K562 (cell line): ENCODE data around the gene SLC8A1. TPM values are rescaled to one million over a fixed set of nuclear protein-coding genes. Genes with fewer than 3 reads are reported as not detected.

ENCODE experiments used
- ATAC-seq: fragments of 200-7000 bp; cut with Tn5 transposase; 3 replicates; pipeline ENCODE4 v1.9.1; 2020; ENCODE audit warnings: moderate library complexity
- BruUV-seq: library from RNA; stranded (reverse); fragments of 400-500 nt; replicated peaks from 2 replicates; lab custom pipeline; 2021; lab: Mats Ljungman, UMichigan
- CTCF ChIA-PET: fragments of 300-600 bp; formaldehyde crosslinking; extraction: SDS; loops from one replicate; lab custom pipeline; 2021; ENCODE audit warnings: low intra/inter-chr PET ratio; lab: Yijun Ruan, JAX
- POLR2A ChIA-PET: fragments of 300-600, 350-650 bp; sonication (Branson Sonifier 250); formaldehyde crosslinking; extraction: SDS; loops from one replicate; lab custom pipeline; 2021; ENCODE audit warnings: antibody characterized with exemption, inconsistent platforms; lab: Yijun Ruan, JAX
- DNase-seq, 4 experiments: peaks; one replicate each; pipeline versions ENCODE4 v3.0.0 to v3.0.0-alpha.2; 2011 to 2018; ENCODE audit warnings: low spot score in 3 of 4, mixed read lengths in 3 of 4; ENCODE audit errors: extremely low read depth in 1 of 4
- FAIRE-seq: peaks from 2 replicates; lab custom pipeline; 2011; peaks lifted over from hg19 to GRCh38; lab: Jason Lieb, UNC
- H2AFZ ChIP-seq: 2 replicates; pipeline ENCODE4 v1.6.0; 2011; ENCODE audit warnings: low read depth, low read length, control low read depth, inconsistent platforms
- H3K27ac ChIP-seq: fragments of 200-600 bp; 3 replicates; pipeline ENCODE4 v1.8.0; 2011; ENCODE audit warnings: low read depth, mild to moderate bottlenecking, control low read depth, inconsistent platforms, low read length, moderate library complexity, mixed read lengths; ENCODE audit errors: extremely low read depth
- H3K27me3 ChIP-seq, 2 experiments: fragments of 300-600 bp in 1 of 2; 2 replicates in 1 of 2; 3 replicates in 1 of 2; pipeline versions ENCODE4 v1.6.0 to v1.8.0; 2011; ENCODE audit warnings: inconsistent platforms in 2 of 2, low read length in 2 of 2, mild to moderate bottlenecking in 1 of 2, mixed read lengths in 1 of 2, moderate library complexity in 1 of 2; ENCODE audit not compliant: control insufficient read depth in 2 of 2, insufficient read depth in 2 of 2
- H3K36me3 ChIP-seq: fragments of 300-600 bp; 3 replicates; pipeline ENCODE4 v1.8.0; 2011; ENCODE audit warnings: mild to moderate bottlenecking, low read length, inconsistent platforms; ENCODE audit not compliant: control insufficient read depth, insufficient read depth
- H3K4me1 ChIP-seq, 2 experiments: fragments of 200-600 bp in 1 of 2; replicated peaks in 1 of 2; 2 replicates in 1 of 2; 3 replicates in 1 of 2; pipeline versions ENCODE4 v1.5.1 to v1.8.0; 2011; ENCODE audit warnings: inconsistent platforms in 2 of 2, low read length in 2 of 2, mild to moderate bottlenecking in 1 of 2, mixed read lengths in 1 of 2, moderate library complexity in 1 of 2; ENCODE audit not compliant: control insufficient read depth in 2 of 2, insufficient read depth in 2 of 2
- H3K4me2 ChIP-seq: 2 replicates; pipeline ENCODE4 v1.6.1; 2011; ENCODE audit warnings: low read length, control low read depth, inconsistent platforms, mixed read lengths; ENCODE audit not compliant: insufficient read depth
- H3K4me3 ChIP-seq: fragments of 200-600 bp; sonication (generic), shearing (Covaris generic); 2 replicates; pipeline ENCODE4 v1.5.1; 2016; ENCODE audit warnings: control low read depth, inconsistent platforms
- H3K79me2 ChIP-seq: fragments of 200-600 bp; 3 replicates; pipeline ENCODE4 v1.8.0; 2011; ENCODE audit warnings: low read length, inconsistent platforms; ENCODE audit not compliant: control insufficient read depth, insufficient read depth
- H3K9ac ChIP-seq, 2 experiments: 2 replicates each; pipeline versions ENCODE4 v1.6.0 to v1.6.1; 2011; ENCODE audit warnings: low read depth in 2 of 2, low read length in 2 of 2, control low read depth in 1 of 2, inconsistent platforms in 1 of 2, mild to moderate bottlenecking in 1 of 2, mixed read lengths in 1 of 2; ENCODE audit not compliant: insufficient read depth in 1 of 2
- H3K9me1 ChIP-seq: one replicate; pipeline ENCODE4 v1.6.0; 2011; ENCODE audit warnings: inconsistent platforms, mild to moderate bottlenecking, low read length, moderate library complexity; ENCODE audit not compliant: control insufficient read depth, insufficient read depth
- H3K9me3 ChIP-seq: replicated peaks from 2 replicates; pipeline ENCODE4 v1.5.1; 2011; ENCODE audit warnings: low read depth, low read length, inconsistent platforms; ENCODE audit not compliant: control insufficient read depth, insufficient read depth
- H4K20me1 ChIP-seq: replicated peaks from 2 replicates; pipeline ENCODE4 v1.6.1; 2011; ENCODE audit warnings: low read length, inconsistent platforms, mixed read lengths; ENCODE audit not compliant: control insufficient read depth, insufficient read depth
- ETS2 ChIP-seq: IDR thresholded peaks from 2 replicates; pipeline ENCODE4 v1.6.1; 2016; ENCODE audit warnings: borderline replicate concordance, missing genetic modification characterization, mild to moderate bottlenecking, moderate library complexity, missing compliant biosample characterization; ENCODE audit not compliant: poor library complexity, severe bottlenecking
- HDAC8 ChIP-seq: fragments of 450-650 bp; IDR thresholded peaks from 2 replicates; pipeline ENCODE4 v1.6.1; 2016; ENCODE audit warnings: mild to moderate bottlenecking, missing genetic modification characterization, moderate library complexity, missing compliant biosample characterization
- NFE2L1 ChIP-seq: fragments of 450-650 bp; IDR thresholded peaks from 2 replicates; pipeline ENCODE4 v1.6.1; 2016; ENCODE audit warnings: missing genetic modification characterization, low read depth, mild to moderate bottlenecking, missing compliant biosample characterization, moderate library complexity, borderline replicate concordance
- SAP30 ChIP-seq: fragments of 200-600 bp; sonication (generic); IDR thresholded peaks from 2 replicates; pipeline ENCODE4 v1.6.1; 2012; ENCODE audit warnings: borderline replicate concordance, low read depth, mild to moderate bottlenecking, moderate library complexity, low read length, control low read depth, inconsistent platforms; ENCODE audit not compliant: insufficient read depth, poor library complexity, severe bottlenecking
- TCF3 ChIP-seq: sonication (generic); formaldehyde crosslinking; IDR thresholded peaks from 2 replicates; pipeline ENCODE4 v1.4.0; 2020; ENCODE audit warnings: mild to moderate bottlenecking, missing genetic modification reagents
- ZNF23 ChIP-seq: fragments of 250-450 bp; sonication (Bioruptor Pico); IDR thresholded peaks from 2 replicates; pipeline ENCODE4 v1.4.0; 2020; ENCODE audit warnings: mild to moderate bottlenecking
- ZNF263 ChIP-seq: sonication (generic); formaldehyde crosslinking; IDR thresholded peaks from 2 replicates; pipeline ENCODE4 v1.8.0; 2022; ENCODE audit warnings: mild to moderate bottlenecking, missing genetic modification reagents, borderline replicate concordance
- WGBS: fragments of 100-300 bp; shearing (Covaris generic); methylation state at CpG from one replicate; pipeline ENCODE4 v1.1.6; 2016; ENCODE audit warnings: low coverage, mixed read lengths; ENCODE audit not compliant: insufficient coverage; ENCODE audit errors: missing lambda C conversion rate; 5-methylcytosine and 5-hydroxymethylcytosine counted together
- in situ Hi-C: fragments of 300-500 bp; cut with MboI; formaldehyde crosslinking; loops from 4 replicates; pipeline ENCODE4 v1.15.0; 2018; ENCODE audit warnings: inconsistent platforms, mixed read lengths
- intact Hi-C: fragments of 100-400 bp; cut with micrococcal nuclease; formaldehyde crosslinking; loops from 2 replicates; pipeline ENCODE4 v1.14.2; 2022
- polyA plus RNA-seq, 8 experiments: library from polyadenylated mRNA; depleted of rRNA in 4 of 8; stranded (reverse) in 5 of 8; unstranded in 3 of 8; fragments of >200 nt; fragmentation: Nextera tagmentation in 2 of 8; fragmentation: Illumina TruSeq in 1 of 8; extraction: Ambion mirVana in 2 of 8; extraction: Trizol in 1 of 8; gene quantifications; 2 replicates each; pipeline versions ENCODE4 v1.2.1 to v1.2.3, GENCODE V29; 2011 to 2014; ENCODE audit warnings: inconsistent platforms in 1 of 8, missing spikeins in 1 of 8
- total RNA-seq, 7 experiments: library from RNA; depleted of rRNA in 6 of 7; stranded (reverse); fragments of >200 nt in 6 of 7; fragmentation: Illumina TruSeq in 2 of 7; extraction: Trizol in 2 of 7; gene quantifications; 2 replicates each; pipeline versions ENCODE4 v1.2.1 to v1.2.3, GENCODE V29; 2011 to 2021; ENCODE audit warnings: low replicate concordance in 1 of 7
- TF ChIP-seq, protein P1 (sequence below): fragments of 250-450 bp; sonication (Bioruptor Pico); IDR thresholded peaks from 2 replicates; pipeline ENCODE4 v1.5.1; 2021; ENCODE audit warnings: mild to moderate bottlenecking

SLC8A1 gene
- total and polyA plus RNA-seq, 9 of the 15 experiments (the other 6 are each of a cell fraction or from before 2014, with no cell fraction given): not detected

DNA sequence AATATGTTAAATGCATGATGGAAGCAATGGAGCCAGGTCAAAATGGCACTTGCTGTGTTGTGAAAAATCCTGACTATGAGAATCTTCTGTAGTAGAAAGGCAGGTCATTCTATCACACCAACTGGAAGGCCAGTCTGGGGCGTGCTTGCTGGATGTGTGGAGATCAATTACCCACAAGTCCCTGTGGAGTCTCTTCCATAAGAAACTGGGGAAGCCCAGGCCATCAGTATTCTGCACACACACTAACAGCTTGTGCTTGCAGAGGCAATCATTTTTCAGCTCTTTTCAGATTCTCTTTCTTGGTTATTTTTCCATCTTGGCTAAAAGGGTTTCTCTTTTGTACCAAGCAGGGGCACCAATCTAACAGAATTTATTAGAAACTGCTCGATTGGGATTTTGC, 190.8 kb downstream of the SLC8A1 start:
- POLR2A ChIA-PET: interaction anchor here (0.6 kb wide), 1 partner anchor 366 kb away, joined by 3 read pairs; no protein-coding TSS in a partner anchor
- no TSS peak for BruUV-seq

More for the DNA sequence above, 190.8 kb downstream of the SLC8A1 start:
- Histone ChIP-seq H4K20me1 (no peaks in the 10 kb centered on the region), H3K4me3 (no peak overlapping the region), H3K36me3 (no peaks in the 10 kb centered on the region), H3K27ac (no peak overlapping the region), H3K9me1 (no peaks in the 10 kb centered on the region), H3K9ac (no peak overlapping the region), H3K79me2 (no peaks in the 10 kb centered on the region), H3K27me3 (no peaks in the 10 kb centered on the region), H3K4me1 (no peaks in the 10 kb centered on the region), H3K9me3 (no peaks in the 10 kb centered on the region), H2AFZ (no peak overlapping the region), H3K4me2 (no peak overlapping the region)
- WGBS: 0% methylated on average over 2 of the region's 2 CpGs
- intact Hi-C loops: no loop called here
- ATAC-seq (no peak), FAIRE-seq (no peak), DNase-seq (no peak)
- TF ChIP-seq SAP30 (no peak), HDAC8 (no peak), ETS2 (no peak), ZNF263 (CRISPR knock-in tag) (no peak), ZNF23 (CRISPR knock-in tag) (no peak), TCF3 (no peak), NFE2L1 (tag) (no peak)
- TF ChIP-seq, protein P1, sequence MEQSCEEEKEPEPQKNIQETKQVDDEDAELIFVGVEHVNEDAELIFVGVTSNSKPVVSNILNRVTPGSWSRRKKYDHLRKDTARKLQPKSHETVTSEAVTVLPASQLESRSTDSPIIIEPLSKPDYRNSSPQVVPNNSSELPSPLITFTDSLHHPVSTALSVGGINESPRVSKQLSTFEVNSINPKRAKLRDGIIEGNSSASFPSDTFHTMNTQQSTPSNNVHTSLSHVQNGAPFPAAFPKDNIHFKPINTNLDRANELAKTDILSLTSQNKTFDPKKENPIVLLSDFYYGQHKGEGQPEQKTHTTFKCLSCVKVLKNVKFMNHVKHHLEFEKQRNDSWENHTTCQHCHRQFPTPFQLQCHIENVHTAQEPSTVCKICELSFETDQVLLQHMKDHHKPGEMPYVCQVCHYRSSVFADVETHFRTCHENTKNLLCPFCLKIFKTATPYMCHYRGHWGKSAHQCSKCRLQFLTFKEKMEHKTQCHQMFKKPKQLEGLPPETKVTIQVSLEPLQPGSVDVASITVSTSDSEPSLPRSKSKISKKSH: no peak
- CTCF ChIA-PET: no interaction called here
- in situ Hi-C loops: no loop called here
